Mesodermal cell (in vitro differentiated cells): Measurements from ENCODE around the gene PRKCD.

Experiments
- H3K27ac ChIP-seq: 2 replicates; pipeline ENCODE4 v1.7.0; 2013; ENCODE audit warnings: mild to moderate bottlenecking, low read depth, low read length, moderate library complexity; ENCODE audit not compliant: severe bottlenecking
- H3K36me3 ChIP-seq: 2 replicates; pipeline ENCODE4 v1.7.1; 2013; ENCODE audit warnings: mild to moderate bottlenecking, low read length, moderate library complexity; ENCODE audit not compliant: control insufficient read depth, insufficient read depth
- H3K4me1 ChIP-seq: one replicate; pipeline ENCODE4 v1.7.1; 2013; ENCODE audit warnings: mild to moderate bottlenecking, low read length; ENCODE audit not compliant: insufficient read depth, control insufficient read depth, poor library complexity, severe bottlenecking
- H3K4me3 ChIP-seq: 2 replicates; pipeline ENCODE4 v1.7.0; 2013; ENCODE audit warnings: low read length, control low read depth, mild to moderate bottlenecking; ENCODE audit not compliant: insufficient read depth, poor library complexity, severe bottlenecking; ENCODE audit errors: extremely low read depth
- H3K9me3 ChIP-seq: 2 replicates; pipeline ENCODE4 v1.7.1; 2013; ENCODE audit warnings: mild to moderate bottlenecking, low read length, moderate library complexity; ENCODE audit not compliant: control insufficient read depth
- WGBS, 2 experiments: methylation state at CpG; one replicate each; pipeline ENCODE4 v1.1.5; 2013; ENCODE audit warnings: missing lambda C conversion rate in 2 of 2; ENCODE audit not compliant: insufficient coverage in 2 of 2; 5-methylcytosine and 5-hydroxymethylcytosine counted together

Gene PRKCD

DNA sequence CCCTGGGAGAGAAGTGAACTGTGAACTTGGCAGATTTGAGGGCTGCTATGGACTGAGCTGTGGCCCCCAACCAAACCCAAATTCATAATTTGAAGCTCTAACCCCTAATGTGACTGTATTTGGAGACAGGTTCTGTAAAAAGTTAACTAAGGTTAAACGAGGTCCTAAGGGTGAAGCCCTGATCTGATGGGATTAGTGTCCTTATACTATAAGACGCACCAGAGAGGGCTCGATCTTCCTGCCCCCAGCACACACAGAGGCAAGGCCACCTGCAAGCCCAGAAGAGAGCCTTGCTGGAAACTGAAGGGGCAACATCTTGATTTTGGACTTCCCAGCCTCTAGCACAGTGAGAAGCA is 60.8 kb downstream of the PRKCD start:
- no peaks in the 10 kb centered on the region for H3K4me1 ChIP-seq
- no peak overlapping the region for H3K4me3 ChIP-seq
- H3K9me3 ChIP-seq: no peaks in the 10 kb centered on the region
- H3K36me3 ChIP-seq: peaks cover 43% of the 10 kb centered on the region
- H3K27ac ChIP-seq: peak overlapping the region; percentile 67
- WGBS, 2 experiments: 100% methylated on average over 1 to 2 of the region's 3 CpGs

GRCh38 chr3:53222183-53222901 is 61.3 kb downstream of the PRKCD start:
- Histone ChIP-seq H3K36me3 (peaks cover 48% of the 10 kb centered on the region), H3K9me3 (no peaks in the 10 kb centered on the region), H3K4me3 (no peak overlapping the region), H3K4me1 (no peaks in the 10 kb centered on the region), H3K27ac (peak overlapping the region; percentile 67)
- WGBS, 2 experiments: 76 to 97% methylated on average over 5 to 8 of the region's 12 CpGs

GRCh38 chr3:53223025-53223424 is 62.0 kb downstream of the PRKCD start:
- peaks cover 55% of the 10 kb centered on the region for H3K36me3 ChIP-seq
- H3K9me3 ChIP-seq: no peaks in the 10 kb centered on the region
- peak overlapping the region; percentile 67 for H3K27ac ChIP-seq
- no peaks in the 10 kb centered on the region for H3K4me1 ChIP-seq
- WGBS, 2 experiments: 89% methylated on average over 5 of the region's 7 CpGs
- H3K4me3 ChIP-seq: no peak overlapping the region

DNA sequence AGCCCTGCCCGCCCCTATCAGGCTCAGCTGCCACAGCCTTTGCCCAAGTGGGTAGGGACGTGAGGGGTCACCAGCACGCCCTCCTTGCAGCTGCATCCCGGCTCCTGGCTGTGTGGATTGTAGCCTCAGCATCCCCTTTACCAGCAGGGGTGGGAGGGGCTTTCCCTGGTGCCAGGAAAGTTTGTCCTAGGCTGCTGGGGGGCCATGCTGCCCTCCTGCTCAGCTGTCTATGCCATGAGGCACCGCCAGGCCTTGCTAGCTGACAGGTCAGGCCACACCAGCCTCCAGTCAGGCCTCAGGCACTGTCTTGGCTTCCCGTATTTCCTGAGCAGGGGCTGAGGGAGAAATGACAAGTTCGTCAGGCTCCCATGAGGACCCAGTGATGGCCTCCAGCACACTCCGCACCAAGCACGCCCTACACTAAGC is 62.5 kb downstream of the PRKCD start:
- Histone ChIP-seq H3K27ac (peak overlapping the region; percentile 23), H3K9me3 (no peaks in the 10 kb centered on the region), H3K36me3 (peaks cover 60% of the 10 kb centered on the region), H3K4me3 (no peak overlapping the region), H3K4me1 (no peaks in the 10 kb centered on the region)
- WGBS, 2 experiments: 98 to 100% methylated on average over 4 to 9 of the region's 9 CpGs

DNA sequence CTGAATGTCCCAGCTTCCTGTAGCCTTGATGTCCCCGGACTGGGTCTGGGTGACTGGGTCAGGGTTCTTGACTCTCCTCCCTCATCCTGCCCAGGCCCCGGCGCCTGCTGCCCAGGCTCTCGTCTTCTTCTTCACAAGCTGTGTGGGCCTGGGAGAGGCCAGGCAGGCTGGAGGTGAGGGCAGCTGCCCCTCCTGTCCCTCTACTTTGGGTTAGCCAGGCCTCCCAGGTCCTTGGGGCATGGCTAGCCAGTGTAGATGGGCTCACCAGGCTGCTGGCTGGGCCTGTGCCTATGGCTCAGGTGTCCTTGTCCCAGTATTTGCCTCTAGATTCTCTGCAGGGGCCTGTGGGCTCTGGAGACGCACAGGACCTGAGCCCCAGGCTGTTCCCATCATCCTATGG is 63.0 kb downstream of the PRKCD start:
- Histone ChIP-seq H3K36me3 (peaks cover 65% of the 10 kb centered on the region), H3K4me1 (no peaks in the 10 kb centered on the region), H3K4me3 (no peak overlapping the region), H3K27ac (no peak overlapping the region), H3K9me3 (no peaks in the 10 kb centered on the region)
- 89 to 92% methylated on average over 2 to 4 of the region's 5 CpGs for WGBS, 2 experiments

- WGBS, 2 experiments: 89 to 93% methylated on average over 3 to 5 of the region's 5 CpGs
- Histone ChIP-seq H3K9me3 (no peaks in the 10 kb centered on the region), H3K36me3 (peaks cover 70% of the 10 kb centered on the region), H3K4me3 (no peak overlapping the region), H3K4me1 (no peaks in the 10 kb centered on the region), H3K27ac (no peak overlapping the region)
Measured at GRCh38 chr3:53224536-53224935, 63.5 kb downstream of the PRKCD start.

DNA sequence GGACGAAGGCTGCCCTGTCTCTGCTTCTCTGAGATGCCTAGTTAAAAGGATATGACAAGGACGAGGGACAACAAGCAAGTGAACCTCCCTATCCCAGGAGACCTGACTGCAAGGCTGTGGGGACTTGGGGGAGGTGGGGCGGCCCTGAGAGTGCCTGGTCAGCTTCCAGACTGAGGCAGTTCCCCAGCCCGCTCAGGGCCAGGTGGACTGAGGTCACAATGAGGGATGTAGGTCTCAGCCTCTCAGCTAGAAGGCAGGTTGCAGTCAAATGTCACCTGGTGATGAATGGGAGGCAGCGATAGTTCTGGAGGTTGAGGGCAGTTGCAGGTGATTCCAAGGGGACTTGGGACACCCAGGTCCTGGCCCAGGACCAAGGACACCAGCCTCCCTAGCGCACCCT is 64.2 kb downstream of the PRKCD start:
- Histone ChIP-seq H3K4me1 (no peaks in the 10 kb centered on the region), H3K9me3 (no peaks in the 10 kb centered on the region), H3K36me3 (peaks cover 77% of the 10 kb centered on the region), H3K27ac (no peak overlapping the region), H3K4me3 (no peak overlapping the region)
- 97 to 100% methylated on average over 3 to 4 of the region's 6 CpGs for WGBS, 2 experiments

- Histone ChIP-seq H3K9me3 (no peaks in the 10 kb centered on the region), H3K36me3 (peaks cover 81% of the 10 kb centered on the region), H3K4me1 (no peaks in the 10 kb centered on the region), H3K27ac (no peak overlapping the region), H3K4me3 (no peak overlapping the region)
- 98 to 100% methylated on average over 5 to 6 of the region's 7 CpGs for WGBS, 2 experiments
Measured at GRCh38 chr3:53225651-53226050, 64.6 kb downstream of the PRKCD start.

DNA sequence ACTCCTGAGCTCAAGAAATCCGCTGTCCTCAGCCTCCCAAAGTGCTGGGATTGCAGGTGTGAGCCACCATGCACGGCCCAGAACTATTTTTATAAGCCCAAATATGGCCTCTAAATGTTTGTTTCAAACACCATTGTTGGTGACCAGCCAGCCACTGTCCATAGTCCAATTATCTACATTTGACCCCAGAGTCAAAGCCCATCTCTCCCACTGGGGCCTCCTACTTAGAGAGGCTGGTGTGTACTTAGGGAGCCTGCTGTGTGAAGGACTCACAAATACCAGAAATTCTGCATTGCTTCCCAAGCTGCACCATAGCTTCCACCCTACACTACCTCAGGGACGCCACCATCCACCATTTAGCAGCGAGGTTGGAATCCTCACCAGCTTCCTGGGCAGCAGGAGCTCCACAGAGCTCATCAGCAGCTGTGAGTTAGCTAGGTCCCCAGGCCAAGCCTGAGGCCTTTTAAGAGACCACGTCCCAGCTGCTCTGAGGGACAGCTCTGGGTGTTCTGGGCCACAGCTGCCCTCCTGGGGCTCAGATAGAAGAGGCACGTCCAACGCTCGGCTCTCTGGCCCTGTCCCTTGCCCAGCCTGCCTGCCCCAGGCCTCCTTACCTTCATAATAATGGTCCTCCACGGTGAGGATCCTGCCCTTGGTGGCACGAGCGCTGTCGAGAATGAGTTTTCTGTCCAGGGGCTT is 65.3 kb downstream of the PRKCD start:
- H3K4me3 ChIP-seq: no peak overlapping the region
- H3K9me3 ChIP-seq: no peaks in the 10 kb centered on the region
- WGBS, 2 experiments: 84 to 85% methylated on average over 10 to 12 of the region's 12 CpGs
- H3K27ac ChIP-seq: no peak overlapping the region
- H3K36me3 ChIP-seq: peaks cover 88% of the 10 kb centered on the region
- H3K4me1 ChIP-seq: no peaks in the 10 kb centered on the region

DNA sequence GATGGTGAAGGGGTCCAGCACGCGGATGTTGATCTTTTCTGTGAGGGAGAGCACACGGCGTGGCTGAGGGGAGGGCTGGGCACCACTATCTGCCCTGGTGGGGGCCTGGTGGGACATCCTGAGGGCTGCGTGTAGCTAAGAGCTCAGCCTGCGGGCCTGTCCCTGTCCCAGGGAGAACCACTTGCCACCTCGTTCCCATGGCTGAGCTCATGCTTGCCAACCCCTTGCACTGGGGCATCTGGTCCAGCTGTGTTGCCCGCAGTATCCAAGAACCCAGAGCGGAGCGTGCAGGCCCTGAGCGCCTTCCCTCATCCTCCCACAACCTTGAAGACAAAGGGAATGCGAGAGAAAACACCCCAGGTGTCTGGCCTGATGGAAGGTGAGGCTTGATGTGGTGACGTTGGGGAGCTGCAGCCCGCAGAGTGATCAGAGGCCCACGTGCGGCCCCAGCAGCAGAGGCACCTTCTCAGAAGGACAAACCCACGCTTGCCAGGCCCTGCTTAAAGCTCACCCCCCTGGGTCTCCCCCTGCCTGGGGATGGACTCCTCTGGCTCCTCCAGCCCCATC is 65.9 kb downstream of the PRKCD start:
- peaks cover 94% of the 10 kb centered on the region for H3K36me3 ChIP-seq
- 95 to 96% methylated on average over 10 of the region's 17 CpGs for WGBS, 2 experiments

More for the DNA sequence above, 65.9 kb downstream of the PRKCD start:
- no peak overlapping the region for H3K4me3 ChIP-seq
- H3K27ac ChIP-seq: no peak overlapping the region
- H3K9me3 ChIP-seq: no peaks in the 10 kb centered on the region
- no peaks in the 10 kb centered on the region for H3K4me1 ChIP-seq
